GM18517 (cell line): ENCODE data around the gene DNAJB5.
"Not testable (repeated sequence)": the region's sequence is repeated elsewhere in the genome, so short reads cannot be mapped to it uniquely, and the experiment has no call there.

ENCODE experiments used
- ATAC-seq: cut with Tn5 transposase; IDR thresholded peaks from one replicate; pipeline ENCODE4 v1.9.1; 2021; ENCODE audit warnings: mild to moderate bottlenecking, moderate library complexity; ENCODE audit not compliant: unreplicated experiment

DNAJB5 gene

DNA sequence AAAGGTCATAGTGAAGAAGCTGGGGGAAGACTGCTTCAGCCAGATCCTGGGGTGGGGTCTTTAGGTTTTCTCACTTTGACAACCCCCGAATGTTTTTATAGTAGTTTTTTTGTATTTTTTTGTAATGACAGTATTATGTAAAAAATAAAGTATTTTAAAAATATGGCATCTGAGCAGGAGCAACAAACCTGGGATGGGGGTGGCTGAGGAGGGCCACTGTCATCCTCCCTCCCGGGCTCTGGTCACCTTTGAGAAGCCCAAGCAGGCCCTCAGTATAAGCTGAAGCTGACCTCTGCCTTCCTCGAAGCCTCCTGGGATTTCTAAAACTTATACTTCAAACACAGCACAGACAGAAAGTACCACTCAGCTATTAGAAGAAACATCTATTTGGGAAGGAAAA, 8.7 kb downstream of the DNAJB5 start:
- no peak for ATAC-seq

DNA sequence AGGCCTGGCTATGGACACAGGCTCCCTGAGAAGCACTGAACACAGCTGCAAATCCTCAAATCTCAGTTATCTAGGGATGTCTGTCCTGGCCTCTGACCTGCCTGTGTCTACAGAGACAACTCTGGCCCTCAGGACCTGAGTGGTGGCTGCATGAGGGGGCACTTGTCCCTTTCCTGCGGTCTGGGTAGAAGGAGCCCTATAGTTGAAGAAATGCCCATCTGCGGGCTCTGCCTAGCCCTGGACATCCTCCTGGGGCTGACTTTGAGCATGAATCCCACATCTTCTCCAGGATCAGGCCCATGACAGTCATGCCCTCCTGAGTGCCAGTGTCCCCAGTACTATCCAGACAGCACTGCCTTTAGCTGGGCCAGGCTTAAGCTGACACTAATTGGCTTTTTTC, 10.0 kb downstream of the DNAJB5 start:
- ATAC-seq: no peak

DNA sequence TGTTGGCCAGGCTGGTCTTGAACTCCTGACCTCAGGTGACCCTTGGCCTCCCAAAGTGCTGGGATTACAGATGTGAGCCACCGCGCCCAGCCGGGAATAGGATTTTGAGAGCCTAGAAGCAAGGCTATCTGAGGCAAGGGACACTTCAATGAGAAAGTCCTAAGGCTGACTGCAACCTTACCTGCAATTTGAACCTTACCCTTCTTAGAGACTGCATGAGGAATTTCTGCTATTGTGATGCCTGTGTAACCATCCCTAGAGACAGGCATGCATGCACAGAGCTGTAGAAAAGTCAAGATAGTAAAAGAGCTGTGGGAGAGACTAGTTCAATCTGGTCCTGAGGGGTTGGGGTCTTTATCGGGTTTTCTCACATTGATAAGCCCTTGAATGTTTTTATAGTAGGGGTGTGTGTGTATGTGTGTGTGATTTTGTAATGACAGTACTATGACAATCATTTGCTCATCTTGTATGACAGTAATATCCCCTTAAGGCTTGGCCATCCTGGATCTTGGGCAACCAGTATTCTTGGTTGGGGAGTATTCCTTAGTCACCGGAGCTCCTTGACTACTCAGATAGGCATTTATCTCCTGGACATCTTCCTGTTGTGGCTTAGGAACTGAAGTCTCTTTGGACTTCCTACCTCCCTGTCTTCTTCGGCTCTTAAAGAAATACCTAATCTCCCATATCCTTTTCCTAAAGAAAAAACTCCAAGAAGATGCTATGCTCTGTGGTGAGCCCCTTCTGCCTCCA, 11.2 kb downstream of the DNAJB5 start:
- no peak for ATAC-seq

DNA sequence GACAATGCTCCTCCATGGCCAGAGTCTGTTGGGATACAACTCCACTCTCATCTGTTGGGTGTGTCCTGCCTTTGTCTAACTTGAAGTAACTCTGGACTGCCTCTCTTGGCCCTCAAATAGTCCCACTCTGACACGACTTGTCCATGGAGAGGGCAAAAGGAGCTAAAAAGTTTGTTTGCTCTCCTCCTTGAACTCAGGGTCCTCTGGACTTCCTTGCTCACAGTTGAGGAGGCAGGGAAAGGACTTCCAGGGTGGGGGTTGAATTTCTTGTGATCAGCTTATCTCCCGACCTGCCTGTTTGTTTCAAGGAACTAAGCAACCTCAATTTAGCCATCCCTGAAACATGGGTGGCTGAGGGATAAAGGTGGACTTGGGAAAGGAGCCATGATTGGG, 11.7 kb downstream of the DNAJB5 start:
- ATAC-seq: no peak

DNA sequence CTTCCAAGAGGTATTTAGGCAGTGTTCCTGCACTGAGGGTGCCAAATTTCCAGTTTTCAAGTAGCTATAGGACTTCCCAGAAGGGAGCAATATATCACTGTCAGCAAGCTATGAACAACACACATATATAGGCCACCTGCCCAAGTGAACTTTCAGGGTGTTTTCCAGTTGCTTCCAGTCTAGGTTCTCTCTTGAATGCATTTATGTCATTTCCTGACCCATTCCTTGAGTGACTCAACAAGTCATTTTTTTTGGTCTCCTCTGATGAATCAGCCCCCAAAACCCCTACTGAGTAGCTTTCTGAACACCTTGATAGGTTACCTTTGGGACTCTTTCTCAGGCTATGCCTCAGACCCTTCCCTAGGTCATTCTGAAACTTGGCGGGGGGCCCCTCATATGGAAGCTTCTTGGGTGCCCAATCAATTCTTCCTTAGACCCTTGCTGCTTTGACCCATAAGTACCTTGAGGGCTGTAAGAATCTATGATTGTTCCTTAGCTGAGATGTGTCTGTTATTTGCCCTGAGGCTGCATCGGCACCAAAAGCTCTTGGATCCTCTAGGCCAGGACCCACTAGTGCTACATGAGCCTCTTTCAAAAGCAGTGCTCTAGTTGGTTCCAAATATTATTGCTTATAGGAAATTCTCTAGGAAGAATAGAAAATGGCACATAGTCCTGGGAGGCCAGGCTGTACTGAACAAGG, 12.4 kb downstream of the DNAJB5 start:
- no peak for ATAC-seq

DNA sequence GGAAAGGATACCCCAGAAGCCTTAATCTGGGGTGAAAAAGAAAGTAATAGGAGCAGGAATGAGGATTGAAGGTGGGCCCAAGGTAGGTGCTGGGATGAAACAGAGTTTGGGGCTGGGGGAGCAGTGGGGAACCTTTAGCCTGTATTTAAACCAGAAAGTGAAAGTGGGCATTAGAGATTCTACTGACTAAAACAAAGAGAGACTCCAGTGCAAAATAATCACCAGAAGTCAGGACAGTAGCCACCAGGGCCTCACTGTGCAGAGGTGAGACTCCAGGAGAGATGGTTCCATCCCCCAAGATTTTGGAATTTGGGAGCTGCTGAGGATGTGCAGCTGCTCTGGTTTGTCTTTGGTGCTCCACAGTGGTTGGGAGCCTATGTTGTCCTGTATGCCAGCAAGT, 13.1 kb downstream of the DNAJB5 start:
- ATAC-seq: no peak

DNA sequence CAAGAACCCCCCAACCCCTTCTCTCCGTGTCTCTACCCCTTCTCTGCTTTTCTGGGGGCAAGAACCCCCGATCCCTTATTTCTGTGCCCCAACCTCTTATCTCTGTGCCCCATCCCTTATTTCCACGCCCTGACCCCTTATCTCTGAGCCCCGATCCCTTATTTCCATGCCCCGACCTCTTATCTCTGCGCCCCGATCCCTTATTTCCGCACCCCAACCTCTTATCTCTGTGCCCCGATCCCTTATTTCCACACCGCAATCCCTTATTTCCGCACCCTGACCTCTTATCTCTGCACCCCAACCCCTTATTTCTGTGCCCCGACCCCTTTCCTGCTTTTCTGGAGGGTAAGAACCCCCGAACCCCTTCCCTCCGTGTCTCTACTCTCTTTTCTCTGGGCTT, 14.8 kb downstream of the DNAJB5 start:
- not testable (repeated sequence) for ATAC-seq

DNA sequence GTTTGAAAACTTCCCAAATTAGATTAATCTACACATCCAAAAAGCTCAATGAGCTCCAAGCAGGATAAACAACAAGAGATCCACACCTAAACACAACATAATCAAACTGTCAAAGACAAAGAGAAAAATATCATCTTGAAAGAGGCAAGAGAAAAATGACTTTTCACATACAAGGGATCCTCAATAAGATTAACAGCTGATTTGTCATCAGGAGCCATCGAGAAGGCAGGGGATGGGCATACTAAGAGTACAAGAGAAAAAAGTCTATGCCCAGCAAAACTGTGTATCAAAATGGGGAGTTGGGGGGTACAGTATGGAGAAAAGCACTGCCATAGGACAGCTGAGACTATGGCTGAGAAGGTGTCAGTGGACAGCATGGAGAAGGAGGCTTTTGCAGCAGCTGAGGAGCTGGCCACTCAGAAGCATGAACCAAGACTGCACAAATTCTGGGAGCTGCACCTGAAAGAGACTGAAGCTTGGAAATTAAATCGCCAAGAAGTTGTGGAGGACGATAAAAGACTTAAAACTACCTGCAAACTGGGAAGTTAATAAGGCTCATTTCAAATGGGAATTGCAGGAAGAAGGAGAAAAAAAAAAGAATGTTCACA, 20.9 kb downstream of the DNAJB5 start:
- no peak for ATAC-seq

DNA sequence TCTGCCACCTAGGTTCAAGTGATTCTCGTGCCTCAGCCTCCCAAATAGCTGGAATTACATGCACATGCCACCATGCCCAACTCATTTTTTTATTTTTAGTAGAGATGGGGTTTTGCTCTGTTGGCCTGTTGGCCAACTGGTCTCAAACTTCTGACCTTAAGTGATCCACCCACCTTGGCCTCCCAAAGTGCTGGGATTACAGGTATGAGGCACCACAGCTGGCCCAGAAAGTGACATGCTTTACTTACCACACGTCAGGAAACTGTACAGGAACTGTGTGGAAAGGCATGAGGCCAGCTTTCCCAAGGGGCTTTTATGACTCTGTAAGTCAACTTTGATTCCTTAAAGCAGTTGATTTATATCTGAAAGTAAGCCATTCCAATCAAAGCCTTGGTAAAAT, 25.0 kb downstream of the DNAJB5 start:
- no peak for ATAC-seq

DNA sequence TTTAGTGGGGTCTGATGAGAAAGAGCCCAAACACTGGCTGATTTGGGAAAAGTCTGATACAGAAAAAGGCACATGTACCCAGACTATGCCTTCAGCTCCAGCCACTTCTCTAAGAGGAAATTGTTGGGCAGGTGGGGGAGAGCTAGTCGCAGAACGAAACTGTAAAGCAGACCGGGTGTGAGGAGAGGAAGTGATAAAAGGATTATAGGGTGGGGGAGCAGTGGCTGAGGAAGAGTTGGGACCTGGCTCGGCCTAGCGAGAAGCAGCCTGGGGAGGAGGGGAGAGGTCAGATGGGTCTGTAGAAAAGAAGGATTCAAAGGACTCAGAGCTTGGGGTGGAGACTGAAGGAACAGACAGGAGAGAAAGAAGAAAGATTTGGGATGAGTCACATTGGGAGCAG, 33.9 kb downstream of the DNAJB5 start:
- not testable (repeated sequence) for ATAC-seq

DNA sequence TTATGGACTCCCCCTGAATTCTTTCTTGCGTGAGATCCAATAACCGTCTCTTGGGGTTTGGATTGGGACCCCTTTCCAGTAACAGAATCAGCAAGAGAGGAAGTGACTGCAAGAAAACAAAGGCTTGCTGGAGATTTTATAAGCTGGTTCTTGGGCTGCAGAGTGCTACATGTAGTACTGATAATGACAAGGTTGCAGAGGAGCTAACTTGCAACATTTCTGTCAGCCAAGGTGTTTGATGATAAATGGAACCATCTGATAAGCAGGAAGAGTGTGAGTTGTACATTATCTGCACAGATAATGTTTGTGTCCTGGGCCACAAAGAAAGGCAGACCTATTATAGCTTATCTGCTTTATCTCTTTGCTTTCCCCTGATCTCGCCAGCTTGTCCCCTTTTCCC, 37.1 kb downstream of the DNAJB5 start:
- no peak for ATAC-seq

DNA sequence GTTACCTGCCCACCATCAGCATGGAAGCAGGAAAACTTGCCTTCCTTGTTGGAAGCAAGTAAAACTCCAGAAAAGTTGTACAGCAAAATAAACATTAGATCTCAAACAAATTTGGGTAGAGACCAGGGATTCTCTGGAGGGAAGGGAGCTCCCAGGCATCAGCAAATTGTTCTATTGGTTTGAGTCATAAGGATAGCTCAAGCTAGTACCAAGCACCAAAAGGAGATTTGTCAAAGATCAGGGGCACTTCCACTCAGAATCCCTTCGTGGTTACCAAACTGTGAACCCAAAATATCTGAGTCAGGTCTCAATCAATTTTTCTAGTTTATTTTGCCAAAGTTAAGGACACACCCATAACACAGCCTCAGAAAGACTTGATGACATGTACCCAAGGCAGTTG, 37.8 kb downstream of the DNAJB5 start:
- no peak for ATAC-seq

DNA sequence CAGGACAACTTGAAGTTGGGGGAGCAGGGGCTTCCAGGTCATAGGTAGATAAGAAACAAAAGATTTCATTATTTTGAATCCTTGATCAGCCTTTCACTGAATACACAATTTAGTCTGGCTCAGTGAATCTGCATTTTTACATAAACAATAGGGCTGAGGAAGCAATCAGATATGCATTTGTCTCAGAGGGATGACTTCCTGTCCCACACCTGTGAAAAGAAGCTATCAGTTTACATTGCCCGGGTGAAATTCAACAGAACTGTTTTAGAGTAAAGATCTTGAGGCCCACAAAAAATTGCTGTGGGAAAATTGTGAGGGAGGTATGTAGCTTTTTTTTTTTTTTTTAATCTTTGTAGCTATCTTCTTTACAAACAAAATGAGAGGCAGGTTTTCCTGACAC, 38.3 kb downstream of the DNAJB5 start:
- no peak for ATAC-seq

DNA sequence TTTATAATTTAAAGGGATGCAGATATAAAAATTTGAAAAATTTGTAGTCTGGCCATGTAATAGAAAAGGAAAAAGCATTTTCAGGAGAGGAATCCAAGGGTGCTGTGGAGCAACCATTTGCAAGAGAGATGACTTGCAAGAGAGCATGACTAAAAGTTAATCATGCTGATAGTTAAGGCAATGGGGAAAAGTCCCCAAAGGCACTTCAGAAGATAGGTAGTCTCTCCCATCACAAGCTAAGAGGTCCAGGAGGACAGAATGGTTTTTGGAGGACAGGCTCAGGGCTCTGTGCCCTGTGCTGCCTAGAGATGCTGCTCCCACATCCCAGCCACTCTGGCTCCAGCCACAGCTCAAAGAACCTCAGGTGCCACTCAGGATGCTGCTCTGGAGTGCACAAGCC, 38.8 kb downstream of the DNAJB5 start:
- ATAC-seq: no peak

DNA sequence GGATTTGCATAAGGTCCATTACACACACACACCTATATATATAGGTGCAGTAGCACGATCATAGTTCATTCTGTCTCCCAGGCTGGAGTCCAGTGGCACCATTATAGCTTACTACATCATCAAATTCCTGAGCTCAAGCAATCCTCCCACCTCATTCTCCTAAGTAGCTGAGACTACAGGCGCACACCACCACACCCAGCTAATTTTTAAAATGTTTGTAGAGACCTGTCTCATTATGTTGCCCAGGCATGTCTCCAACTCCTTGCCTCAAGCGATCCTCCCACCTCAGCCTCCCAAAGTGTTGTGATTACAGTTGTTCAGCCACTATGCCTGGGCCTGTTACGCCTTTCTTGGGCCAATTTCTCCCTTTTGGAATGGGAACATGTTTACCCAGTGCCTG, 39.7 kb downstream of the DNAJB5 start:
- no peak for ATAC-seq

DNA sequence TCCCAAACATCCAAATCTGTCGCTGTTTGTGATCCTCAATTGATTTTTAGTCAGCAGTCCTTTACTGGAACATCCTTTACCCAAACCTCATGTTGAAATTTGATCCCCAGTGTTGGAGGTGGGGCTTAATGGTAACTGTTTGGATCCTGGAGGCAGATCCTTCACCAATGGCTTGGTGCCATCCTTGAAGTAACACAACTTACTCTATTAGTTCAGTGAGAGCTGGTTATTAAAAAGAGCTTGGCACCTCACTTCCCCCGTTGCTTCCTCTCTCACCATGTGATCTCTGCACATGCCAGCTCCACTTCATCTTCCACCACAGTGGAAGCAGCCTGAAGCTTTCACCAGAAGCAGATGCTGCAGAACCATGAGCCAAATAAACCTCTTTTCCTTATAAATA, 40.3 kb downstream of the DNAJB5 start:
- ATAC-seq: no peak

DNA sequence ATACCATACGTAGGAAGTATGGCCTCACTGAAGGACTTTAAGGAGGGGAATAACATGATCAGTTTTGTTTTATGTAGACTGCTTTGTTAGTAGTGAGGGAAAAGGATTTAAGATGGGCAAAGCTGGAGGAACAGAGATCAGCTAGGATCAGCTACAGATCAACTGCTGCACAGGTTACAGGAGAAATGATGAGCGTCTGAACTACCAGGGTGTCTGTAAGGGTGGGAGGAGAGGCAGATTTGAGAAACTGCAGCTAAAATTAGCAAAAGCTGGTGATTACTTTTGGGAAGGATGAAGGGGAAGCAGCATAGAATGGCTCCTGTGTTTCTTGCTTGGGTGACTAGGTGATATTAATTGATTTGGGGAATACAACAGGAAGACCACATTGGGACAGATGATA, 43.6 kb downstream of the DNAJB5 start:
- ATAC-seq: no peak

DNA sequence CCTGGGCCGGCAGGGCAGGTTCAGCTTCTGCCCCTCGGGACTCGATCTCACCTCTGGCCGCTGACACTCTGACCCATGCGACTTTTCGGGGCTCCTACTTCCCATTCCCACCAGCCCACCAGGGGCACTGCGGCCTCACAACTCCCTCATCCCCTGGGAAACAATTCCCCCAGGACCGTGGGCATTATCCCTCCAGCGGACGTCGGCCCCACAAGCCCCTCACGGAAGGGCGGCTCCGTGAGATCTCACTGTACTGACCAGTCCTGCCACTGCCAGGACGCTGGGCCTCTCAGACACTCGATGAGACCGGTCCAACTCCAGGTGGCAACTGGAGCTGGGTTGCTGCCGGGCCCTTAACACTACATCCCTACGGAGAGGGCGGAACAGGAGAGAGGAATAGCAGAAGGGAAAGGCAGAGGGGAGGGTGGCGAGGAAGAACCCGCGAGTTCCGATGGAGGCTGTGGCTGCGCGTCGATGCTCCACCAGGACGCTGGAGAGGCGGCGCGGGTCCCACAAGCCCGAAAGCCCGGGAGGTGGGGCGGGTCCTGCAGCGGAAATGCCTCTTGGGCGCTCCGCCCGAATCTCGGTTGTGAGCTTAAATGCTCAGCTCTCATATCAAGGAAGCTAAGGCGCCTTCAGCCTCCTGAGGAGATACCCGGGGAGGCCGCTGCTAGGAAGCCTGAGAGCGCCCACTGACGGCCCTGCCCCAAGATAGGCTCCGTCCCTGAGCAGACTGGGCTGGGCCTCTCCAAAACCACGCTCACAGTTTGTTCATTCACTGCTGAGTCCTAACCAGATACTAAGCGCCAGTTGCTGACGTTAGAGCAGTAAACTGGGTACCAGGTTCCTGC, 46.5 kb downstream of the DNAJB5 start:
- no peak for ATAC-seq

DNA sequence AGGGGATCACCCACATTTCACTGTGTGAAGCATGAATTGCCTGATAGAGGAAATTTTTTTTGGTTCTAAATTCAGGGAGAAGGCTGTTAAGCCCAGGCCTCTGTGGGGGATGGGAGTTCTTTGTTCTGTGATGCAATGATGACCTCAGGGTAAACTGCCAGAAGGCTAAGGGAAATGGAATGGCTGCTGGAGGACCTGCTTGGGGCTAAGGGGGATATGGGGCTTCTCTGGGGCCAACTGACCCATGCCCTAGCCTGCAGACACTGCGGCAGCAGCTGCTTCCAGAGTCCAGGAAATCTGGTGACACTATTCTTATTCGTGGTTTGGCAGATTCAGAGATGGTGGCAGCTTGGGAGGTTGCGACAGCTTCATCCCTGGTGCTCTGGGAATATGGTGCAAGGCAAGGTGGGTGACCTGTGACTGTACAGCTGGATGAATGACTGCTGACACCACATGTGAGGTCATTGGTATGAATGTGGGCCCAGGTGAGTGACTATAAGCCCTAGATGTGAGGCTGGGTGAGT, 52.6 kb downstream of the DNAJB5 start:
- no peak for ATAC-seq

DNA sequence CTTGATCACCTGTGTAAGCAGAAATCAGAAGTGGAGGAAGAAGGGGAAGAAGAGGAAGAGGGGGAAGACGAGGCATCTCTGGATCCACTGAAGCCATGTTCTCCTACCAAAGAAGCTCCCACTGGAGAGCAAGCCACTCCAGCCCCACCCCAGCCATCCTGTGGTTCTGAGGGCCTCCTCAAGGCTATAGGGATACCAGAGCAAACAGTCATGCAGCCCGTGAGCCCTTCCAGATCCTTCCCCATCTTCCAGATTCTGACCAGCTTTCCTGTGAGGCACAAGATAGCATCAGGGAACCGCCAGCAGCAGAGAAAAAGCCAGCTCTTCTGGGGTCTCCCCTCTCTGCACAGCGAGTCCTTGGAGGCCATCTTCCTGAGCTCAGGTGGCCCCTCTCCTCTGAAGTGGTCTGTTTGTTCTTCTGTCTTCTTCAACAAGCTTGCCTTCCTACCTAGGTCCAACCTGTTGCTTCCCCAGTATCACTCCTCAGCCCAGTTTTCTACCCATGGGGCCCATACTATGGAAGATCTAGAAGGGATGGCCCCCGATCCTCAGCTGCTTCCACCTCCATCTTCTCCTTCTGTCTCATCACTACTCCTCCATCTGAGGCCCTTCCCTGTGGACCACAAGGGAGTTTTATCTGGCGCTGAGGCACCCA, 53.5 kb downstream of the DNAJB5 start:
- ATAC-seq: no peak

DNA sequence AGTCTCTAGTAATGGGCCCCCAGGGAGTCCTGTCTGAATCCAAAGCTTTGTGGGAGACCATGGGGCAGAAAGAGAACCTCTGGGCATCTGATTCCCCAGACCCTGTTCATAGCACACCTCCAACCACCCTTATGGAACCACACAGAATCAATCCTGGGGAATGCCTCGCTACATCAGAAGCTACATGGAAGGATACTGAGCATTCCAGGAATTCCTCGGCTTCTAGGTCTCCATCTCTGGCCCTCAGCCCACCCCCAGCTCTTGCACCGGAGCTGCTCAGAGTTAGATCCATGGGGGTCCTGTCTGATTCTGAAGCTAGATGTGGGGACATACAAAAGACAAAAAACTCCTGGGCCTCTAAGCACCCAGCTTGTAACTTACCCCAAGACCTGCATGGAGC, 54.5 kb downstream of the DNAJB5 start:
- no peak for ATAC-seq
